ACHN (cell line): ENCODE data around the gene TTLL10.

ENCODE experiments used
- DNase-seq: peaks from one replicate; pipeline ENCODE4 v3.0.0-alpha.2; 2015
- in situ Hi-C: cut with HindIII; loops from 2 replicates; pipeline ENCODE4 v1.10.0; 2017; ENCODE audit warnings: low sequenced_read_pairs, low pct_ligation_motif_present, low pct_unique_long_range_greater_than_20kb

Gene TTLL10

GRCh38 chr1:1153874-1154273 is 19.8 kb upstream of the TTLL10 start:
- DNase-seq: no peak
- in situ Hi-C loops: no loop called here

GRCh38 chr1:1155258-1155657 is 18.4 kb upstream of the TTLL10 start:
- in situ Hi-C loops: no loop called here
- DNase-seq: no peak

GRCh38 chr1:1156140-1157032 is 17.3 kb upstream of the TTLL10 start:
- in situ Hi-C loops: no loop called here
- no peak for DNase-seq

- in situ Hi-C loops: no loop called here
- no peak for DNase-seq
Measured at GRCh38 chr1:1157033-1157365, 16.7 kb upstream of the TTLL10 start.

GRCh38 chr1:1157426-1157913 is 16.2 kb upstream of the TTLL10 start:
- DNase-seq: peak; percentile 91
- in situ Hi-C loops: no loop called here

- in situ Hi-C loops: no loop called here
- DNase-seq: peak; percentile 38
Measured at GRCh38 chr1:1157914-1158710, 15.6 kb upstream of the TTLL10 start.

GRCh38 chr1:1160281-1160930 is 13.3 kb upstream of the TTLL10 start:
- no peak for DNase-seq
- in situ Hi-C loops: no loop called here

- no peak for DNase-seq
- in situ Hi-C loops: no loop called here
Measured at GRCh38 chr1:1161078-1161682, 12.5 kb upstream of the TTLL10 start.

- in situ Hi-C loops: no loop called here
- DNase-seq: no peak
Measured at GRCh38 chr1:1161683-1162079, 12.0 kb upstream of the TTLL10 start.

- no peak for DNase-seq
- in situ Hi-C loops: no loop called here
Measured at GRCh38 chr1:1162597-1163537, 10.8 kb upstream of the TTLL10 start.

- DNase-seq: no peak
- in situ Hi-C loops: no loop called here
Measured at GRCh38 chr1:1163538-1164070, 10.1 kb upstream of the TTLL10 start.

- in situ Hi-C loops: no loop called here
Measured at GRCh38 chr1:1164361-1164700, 9.3 kb upstream of the TTLL10 start.

GRCh38 chr1:1164701-1165451 is 8.8 kb upstream of the TTLL10 start:
- DNase-seq: peak; percentile 91
- in situ Hi-C loops: no loop called here

More at GRCh38 chr1:1164361-1164700, 9.3 kb upstream of the TTLL10 start:
- DNase-seq: no peak

- peak; percentile 23 for DNase-seq
- in situ Hi-C loops: no loop called here
Measured at GRCh38 chr1:1165485-1165884, 8.2 kb upstream of the TTLL10 start.

- in situ Hi-C loops: no loop called here
- peak; percentile 10 for DNase-seq
Measured at GRCh38 chr1:1165900-1166421, 7.7 kb upstream of the TTLL10 start.

- no peak for DNase-seq
- in situ Hi-C loops: no loop called here
Measured at GRCh38 chr1:1166642-1167397, 6.9 kb upstream of the TTLL10 start.
